Measurements from ENCODE around the gene DOCK7. TPM values are rescaled to one million over a fixed set of nuclear protein-coding genes. Genes with fewer than 3 reads are reported as not detected.
A peak's percentile ranks its signal among the peaks of the same experiment; 100 is the strongest.
"Not testable (repeated sequence)": the region's sequence is repeated elsewhere in the genome, so short reads cannot be mapped to it uniquely, and the experiment has no call there.

The DOCK7 gene
- total and polyA plus RNA-seq, 4 experiments from 2014 or later = 4.3 to 20.8 (median 11.0) TPM

GRCh38 chr1:62726011-62726442, 37.8 kb upstream of the DOCK7 start:
- Mint-ChIP-seq H3K9me3 (peaks cover 0 to 2% (median 0%) of the 10 kb centered on the region in 8 donors), H3K36me3 (no peaks in the 10 kb centered on the region), H3K4me3 (no peak overlapping the region), H3K4me1 (peaks cover 4 to 6% (median 5%) of the 10 kb centered on the region in 4 donors), H3K27ac (no peak overlapping the region), H3K27me3 (peaks cover 4 to 5% of the 10 kb centered on the region in 2 donors)
- Histone ChIP-seq H3K36me3 (ENCODE audit: insufficient read depth, low read length) (no peaks in the 10 kb centered on the region), H3K9me3 (ENCODE audit: control insufficient read depth in 1 of 2, low read length in 2 of 2) (no peaks in the 10 kb centered on the region), H3K27me3 (ENCODE audit: insufficient read depth, low read length) (no peaks in the 10 kb centered on the region), H3K27ac (ENCODE audit: low read depth, low read length) (no peak overlapping the region), H3K4me3 (ENCODE audit: low read length in 2 of 2) (no peak overlapping the region), H3K4me1 (ENCODE audit: insufficient read depth, low read length) (peaks cover 3% of the 10 kb centered on the region)
- CTCF ChIA-PET (ENCODE audit: partially characterized antibody) = no interaction called here
- POLR2A ChIA-PET (ENCODE audit: partially characterized antibody) = no interaction called here
- no peak for DNase-seq
- intact Hi-C loops (cut with micrococcal nuclease) = no loop called here

- Mint-ChIP-seq H3K27ac (no peak overlapping the region), H3K27me3 (peaks cover 3 to 4% of the 10 kb centered on the region in 2 donors)
- CTCF ChIA-PET (ENCODE audit: partially characterized antibody) = interaction anchor here (0.6 kb wide), 1 partner anchor 592 kb away, joined by 3 read pairs; no protein-coding TSS in a partner anchor
Observed at GRCh38 chr1:62725255-62725654, 37.1 kb upstream of the DOCK7 start.

GRCh38 chr1:62724430-62724829, 36.2 kb upstream of the DOCK7 start:
- Mint-ChIP-seq H3K9me3 (no peaks in the 10 kb centered on the region), H3K27ac (peak overlapping the region in 1 of 7 donors; percentile 8), H3K27me3 (peaks cover 3 to 4% of the 10 kb centered on the region in 2 donors), H3K4me3 (no peak overlapping the region), H3K36me3 (no peaks in the 10 kb centered on the region), H3K4me1 (peaks cover 4 to 6% (median 5%) of the 10 kb centered on the region in 4 donors)
- intact Hi-C loops (cut with micrococcal nuclease) = no loop called here
- Histone ChIP-seq H3K4me1 (ENCODE audit: insufficient read depth, low read length) (peaks cover 3% of the 10 kb centered on the region), H3K9me3 (ENCODE audit: control insufficient read depth in 1 of 2, low read length in 2 of 2) (no peaks in the 10 kb centered on the region), H3K36me3 (ENCODE audit: insufficient read depth, low read length) (no peaks in the 10 kb centered on the region), H3K27ac (ENCODE audit: low read depth, low read length) (no peak overlapping the region), H3K27me3 (ENCODE audit: insufficient read depth, low read length) (no peaks in the 10 kb centered on the region), H3K4me3 (ENCODE audit: low read length in 2 of 2) (no peak overlapping the region)
- POLR2A ChIA-PET (ENCODE audit: partially characterized antibody) = no interaction called here
- CTCF ChIA-PET (ENCODE audit: partially characterized antibody) = no interaction called here
- DNase-seq = no peak

More at GRCh38 chr1:62725255-62725654, 37.1 kb upstream of the DOCK7 start:
- H3K27ac ChIP-seq (ENCODE audit: low read depth, low read length) = no peak overlapping the region
- POLR2A ChIA-PET (ENCODE audit: partially characterized antibody) = no interaction called here
- Mint-ChIP-seq H3K9me3 (peaks cover 0 to 2% (median 0%) of the 10 kb centered on the region in 8 donors), H3K4me1 (peaks cover 4 to 6% (median 5%) of the 10 kb centered on the region in 4 donors), H3K36me3 (no peaks in the 10 kb centered on the region), H3K4me3 (no peak overlapping the region)
- H3K9me3 ChIP-seq (ENCODE audit: control insufficient read depth in 1 of 2, low read length in 2 of 2) = no peaks in the 10 kb centered on the region
- H3K4me1 ChIP-seq (ENCODE audit: insufficient read depth, low read length) = peaks cover 3% of the 10 kb centered on the region
- no peaks in the 10 kb centered on the region for H3K36me3 ChIP-seq (ENCODE audit: insufficient read depth, low read length)
- DNase-seq = no peak
- H3K4me3 ChIP-seq (ENCODE audit: low read length in 2 of 2) = no peak overlapping the region
- intact Hi-C loops (cut with micrococcal nuclease) = no loop called here
- no peaks in the 10 kb centered on the region for H3K27me3 ChIP-seq (ENCODE audit: insufficient read depth, low read length)

GRCh38 chr1:62723883-62724282, 35.7 kb upstream of the DOCK7 start:
- no peaks in the 10 kb centered on the region for H3K36me3 Mint-ChIP-seq
- no peaks in the 10 kb centered on the region for H3K9me3 ChIP-seq (ENCODE audit: control insufficient read depth in 1 of 2, low read length in 2 of 2)
- no peak overlapping the region for H3K27ac ChIP-seq (ENCODE audit: low read depth, low read length)
- peaks cover 3% of the 10 kb centered on the region for H3K4me1 ChIP-seq (ENCODE audit: insufficient read depth, low read length)
- peaks cover 4 to 6% (median 5%) of the 10 kb centered on the region in 4 donors for H3K4me1 Mint-ChIP-seq
- no peaks in the 10 kb centered on the region for H3K36me3 ChIP-seq (ENCODE audit: insufficient read depth, low read length)
- peaks cover 0 to under 1% of the 10 kb centered on the region in 2 donors for H3K27me3 Mint-ChIP-seq
- CTCF ChIA-PET (ENCODE audit: partially characterized antibody) = no interaction called here
- H3K4me3 ChIP-seq (ENCODE audit: low read length in 2 of 2) = no peak overlapping the region
- H3K9me3 Mint-ChIP-seq = no peaks in the 10 kb centered on the region
- H3K27me3 ChIP-seq (ENCODE audit: insufficient read depth, low read length) = no peaks in the 10 kb centered on the region
- peak overlapping the region in 1 of 7 donors; percentile 8 for H3K27ac Mint-ChIP-seq
- POLR2A ChIA-PET (ENCODE audit: partially characterized antibody) = no interaction called here
- no peak overlapping the region for H3K4me3 Mint-ChIP-seq
- DNase-seq = no peak
- intact Hi-C loops (cut with micrococcal nuclease) = no loop called here

GRCh38 chr1:62722796-62723195, 34.6 kb upstream of the DOCK7 start:
- H3K4me3 ChIP-seq (ENCODE audit: low read length in 2 of 2) = no peak overlapping the region
- Mint-ChIP-seq H3K27me3 (peaks cover 0 to 2% of the 10 kb centered on the region in 2 donors), H3K4me1 (peaks cover 4 to 6% (median 5%) of the 10 kb centered on the region in 4 donors), H3K9me3 (no peaks in the 10 kb centered on the region), H3K27ac (no peak overlapping the region), H3K4me3 (no peak overlapping the region), H3K36me3 (no peaks in the 10 kb centered on the region)
- ChIA-PET CTCF (ENCODE audit: partially characterized antibody) (interaction anchor here (1.2 kb wide), 1 partner anchor 11 kb away, joined by 6 read pairs; no protein-coding TSS in a partner anchor), POLR2A (ENCODE audit: partially characterized antibody) (no interaction called here)
- H3K27ac ChIP-seq (ENCODE audit: low read depth, low read length) = no peak overlapping the region
- no peaks in the 10 kb centered on the region for H3K36me3 ChIP-seq (ENCODE audit: insufficient read depth, low read length)
- intact Hi-C loops (cut with micrococcal nuclease) = no loop called here
- no peaks in the 10 kb centered on the region for H3K9me3 ChIP-seq (ENCODE audit: control insufficient read depth in 1 of 2, low read length in 2 of 2)
- no peak for DNase-seq
- no peaks in the 10 kb centered on the region for H3K27me3 ChIP-seq (ENCODE audit: insufficient read depth, low read length)
- H3K4me1 ChIP-seq (ENCODE audit: insufficient read depth, low read length) = peaks cover 3% of the 10 kb centered on the region

- H3K4me3 ChIP-seq (ENCODE audit: low read length in 2 of 2) = no peak overlapping the region
- peaks cover 3% of the 10 kb centered on the region for H3K4me1 ChIP-seq (ENCODE audit: insufficient read depth, low read length)
- DNase-seq = no peak
- Mint-ChIP-seq H3K27ac (no peak overlapping the region), H3K36me3 (no peaks in the 10 kb centered on the region), H3K9me3 (no peaks in the 10 kb centered on the region), H3K27me3 (peaks cover 0 to 2% of the 10 kb centered on the region in 2 donors), H3K4me3 (no peak overlapping the region), H3K4me1 (peaks cover 4 to 6% (median 5%) of the 10 kb centered on the region in 4 donors)
- no peaks in the 10 kb centered on the region for H3K36me3 ChIP-seq (ENCODE audit: insufficient read depth, low read length)
- no peaks in the 10 kb centered on the region for H3K9me3 ChIP-seq (ENCODE audit: control insufficient read depth in 1 of 2, low read length in 2 of 2)
- POLR2A ChIA-PET (ENCODE audit: partially characterized antibody) = no interaction called here
- CTCF ChIA-PET (ENCODE audit: partially characterized antibody) = no interaction called here
- H3K27me3 ChIP-seq (ENCODE audit: insufficient read depth, low read length) = no peaks in the 10 kb centered on the region
- intact Hi-C loops (cut with micrococcal nuclease) = no loop called here
- no peak overlapping the region for H3K27ac ChIP-seq (ENCODE audit: low read depth, low read length)
Observed at GRCh38 chr1:62720946-62721554, 32.9 kb upstream of the DOCK7 start.

GRCh38 chr1:62718400-62718799, 30.2 kb upstream of the DOCK7 start:
- H3K4me1 ChIP-seq (ENCODE audit: insufficient read depth, low read length); H3K9me3 ChIP-seq (ENCODE audit: control insufficient read depth in 1 of 2, low read length in 2 of 2); H3K27ac Mint-ChIP-seq; POLR2A ChIA-PET (ENCODE audit: partially characterized antibody); H3K27me3 Mint-ChIP-seq; H3K36me3 Mint-ChIP-seq; CTCF ChIA-PET (ENCODE audit: partially characterized antibody); H3K4me3 Mint-ChIP-seq; H3K36me3 ChIP-seq (ENCODE audit: insufficient read depth, low read length); H3K4me3 ChIP-seq (ENCODE audit: low read length in 2 of 2); DNase-seq; H3K27me3 ChIP-seq (ENCODE audit: insufficient read depth, low read length); H3K4me1 Mint-ChIP-seq; intact Hi-C loops (cut with micrococcal nuclease); H3K27ac ChIP-seq (ENCODE audit: low read depth, low read length); H3K9me3 Mint-ChIP-seq: not testable (repeated sequence)

All from CD4-positive, alpha-beta memory T cell (primary cell).